ENCODE measurements around the gene FAAP24.

- TF ChIP-seq CTCF (IDR thresholded peaks at IDR 0.05; ENCODE audit: low read depth, low read length, poor library complexity, severe bottlenecking) = no peak
- TF ChIP-seq EZH2phosphoT487 (IDR thresholded peaks at IDR 0.05; ENCODE audit: borderline replicate concordance, low read length) = no peak
Observed at GRCh38 chr19:32945260-32945659, 26.8 kb upstream of the FAAP24 start.
